DMS53 treated with DMSO at 0.1 percent for 48 hours (cell line): ENCODE data around the gene SPINK2.

Experiments used
- DNase-seq: peaks from one replicate; lab custom pipeline; 2025; ENCODE audit not compliant: unreplicated experiment; lab: John Stamatoyannopoulos, UW

The SPINK2 gene

GRCh38 chr4:56821381-56822243 is at the start of gene SPINK2:
TSS of gene SPINK2 (minus strand) at chr4:56821701. CDS start at chr4:56821662, 39 bp downstream.
- DNase-seq = peak; percentile 22

DNA sequence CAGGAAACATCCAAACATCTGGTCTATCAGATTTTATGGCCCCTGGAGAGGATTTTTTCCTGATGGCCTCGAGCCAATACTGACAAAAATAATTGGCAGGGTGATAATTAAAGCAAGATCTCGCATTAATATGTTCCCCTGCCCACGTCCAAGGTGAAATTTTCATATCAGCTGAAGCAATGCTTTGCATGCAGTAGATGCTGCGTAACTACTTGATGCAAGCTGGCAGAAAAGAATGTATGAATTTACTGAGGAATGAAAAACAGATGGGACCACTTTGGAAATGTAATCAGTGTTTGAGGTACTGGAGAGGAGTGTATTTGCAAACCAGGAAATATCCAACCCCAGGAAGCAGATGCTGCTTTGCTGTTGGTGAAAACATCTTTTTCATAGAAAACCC is 49.4 kb upstream of the SPINK2 start:
- DNase-seq = no peak

DNA sequence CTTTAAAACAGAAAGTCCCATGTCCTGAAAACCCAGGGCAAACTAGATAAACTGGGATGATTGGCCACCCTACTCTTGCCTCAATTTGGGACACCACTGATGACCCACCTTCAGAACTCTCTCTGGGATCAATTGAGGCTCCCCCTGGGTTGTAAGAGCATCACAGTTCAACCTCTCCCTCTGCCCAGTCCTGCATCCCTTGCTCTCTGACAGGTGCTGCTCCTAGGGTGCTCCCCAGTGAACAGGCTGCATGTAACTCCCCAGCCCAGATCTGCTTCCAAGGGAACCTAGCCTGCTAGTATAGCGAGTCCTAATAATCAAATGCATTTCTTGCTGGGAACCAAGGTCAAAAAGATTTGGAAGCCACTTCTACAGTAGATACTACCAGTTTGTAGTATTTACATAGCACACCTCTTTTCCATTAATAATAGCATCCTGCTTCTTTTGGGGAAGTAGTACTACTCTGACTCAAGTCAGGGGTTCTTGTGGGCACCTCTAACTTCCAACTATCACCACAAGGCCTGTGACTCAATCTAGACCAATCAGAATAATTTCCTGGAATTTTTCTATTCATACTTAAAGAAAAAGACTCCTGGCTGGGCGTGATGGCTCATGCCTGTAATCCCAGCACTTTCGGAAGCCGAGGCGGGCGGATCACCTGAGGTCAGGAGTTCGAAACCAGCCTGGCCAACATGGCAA is 42.1 kb upstream of the SPINK2 start:
- DNase-seq = no peak

DNA sequence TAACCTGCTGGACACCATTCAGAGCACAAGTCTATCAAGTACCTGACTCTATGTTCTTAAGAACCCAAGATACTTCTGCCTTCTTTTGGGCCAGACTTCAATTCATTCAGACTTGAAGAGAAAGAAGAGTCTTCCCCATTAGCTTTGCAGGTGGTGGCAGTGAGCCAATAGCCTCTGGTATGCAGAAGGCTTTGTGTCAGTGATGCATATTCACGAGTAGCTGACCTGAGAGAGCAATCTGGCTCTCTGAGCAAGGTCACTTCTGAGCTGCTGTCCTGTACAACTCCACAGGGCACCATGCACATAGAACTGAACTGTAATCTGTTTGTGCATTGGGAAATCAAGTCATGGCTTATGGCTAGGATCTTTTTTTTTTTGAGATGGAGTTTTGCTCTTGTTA is 39.9 kb upstream of the SPINK2 start:
- DNase-seq = no peak

GRCh38 chr4:56860781-56861180 is 39.3 kb upstream of the SPINK2 start:
- no peak for DNase-seq

DNA sequence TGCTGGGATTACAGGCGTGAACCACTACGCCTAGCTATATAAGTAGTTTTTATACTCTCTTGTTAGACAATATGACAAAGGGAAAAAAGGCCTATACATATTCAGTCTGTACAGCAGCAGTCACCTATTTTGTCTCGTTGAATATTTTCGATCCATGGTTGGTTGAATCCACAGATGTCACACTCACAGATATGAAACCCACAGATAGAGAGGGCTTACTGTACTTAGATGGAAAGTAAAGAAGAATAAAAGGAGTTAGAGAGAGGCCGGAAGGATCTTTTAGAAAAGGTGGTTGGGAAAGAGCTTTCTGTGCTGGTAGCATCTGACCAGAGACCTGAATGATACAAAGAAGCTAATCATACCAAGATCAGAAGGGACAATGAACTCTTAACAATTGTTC is 38.3 kb upstream of the SPINK2 start:
- DNase-seq = no peak

GRCh38 chr4:56857601-56858309 is 36.3 kb upstream of the SPINK2 start:
- DNase-seq = no peak

GRCh38 chr4:56856656-56857055 is 35.2 kb upstream of the SPINK2 start:
- DNase-seq = no peak

GRCh38 chr4:56850910-56851309 is 29.4 kb upstream of the SPINK2 start:
- DNase-seq = no peak

GRCh38 chr4:56844802-56845580 is 23.5 kb upstream of the SPINK2 start:
- DNase-seq = no peak

GRCh38 chr4:56843421-56843899 is 22.0 kb upstream of the SPINK2 start:
- DNase-seq = no peak

DNA sequence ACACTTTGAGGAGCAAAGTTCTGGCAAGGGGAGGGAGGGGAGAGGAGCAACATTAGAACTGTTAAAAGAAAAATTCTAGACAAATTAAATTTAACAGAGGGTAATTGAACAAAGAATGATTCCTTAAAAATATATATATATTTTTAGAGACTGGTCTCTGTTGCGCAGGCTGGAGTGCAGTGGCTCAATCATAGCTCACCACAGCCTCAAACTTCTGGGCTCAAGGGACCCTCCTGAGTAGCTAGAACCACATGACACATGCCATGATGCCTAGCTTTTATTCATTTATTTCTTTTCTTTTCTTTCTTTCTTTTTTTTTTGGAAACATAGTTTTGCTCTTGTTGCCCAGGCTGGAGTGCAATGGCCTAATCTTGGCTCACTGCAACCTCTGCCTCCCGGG is 19.1 kb upstream of the SPINK2 start:
- no peak for DNase-seq

GRCh38 chr4:56828784-56829535 is 7.5 kb upstream of the SPINK2 start:
- no peak for DNase-seq

GRCh38 chr4:56823933-56824600 is 2.6 kb upstream of the SPINK2 start:
- no peak for DNase-seq

DNA sequence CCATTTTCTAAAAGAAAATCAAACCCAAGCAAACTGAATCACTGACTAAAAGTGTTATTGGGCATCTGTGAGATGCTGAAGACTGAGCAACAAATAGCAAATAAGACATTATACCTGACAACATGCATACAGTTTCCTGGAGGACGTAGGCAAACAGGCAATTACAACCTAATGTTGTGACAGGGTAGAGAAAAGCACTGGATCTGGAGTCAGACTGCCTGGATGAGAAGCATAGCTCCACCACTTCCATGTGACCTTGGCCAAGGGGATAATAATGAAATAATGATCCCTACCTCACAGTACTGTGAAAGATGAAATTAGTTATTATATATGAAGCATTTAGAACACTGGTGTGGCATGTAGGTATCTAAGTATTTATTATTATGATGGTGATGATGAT is 2.7 kb downstream of the SPINK2 start:
- no peak for DNase-seq

DNA sequence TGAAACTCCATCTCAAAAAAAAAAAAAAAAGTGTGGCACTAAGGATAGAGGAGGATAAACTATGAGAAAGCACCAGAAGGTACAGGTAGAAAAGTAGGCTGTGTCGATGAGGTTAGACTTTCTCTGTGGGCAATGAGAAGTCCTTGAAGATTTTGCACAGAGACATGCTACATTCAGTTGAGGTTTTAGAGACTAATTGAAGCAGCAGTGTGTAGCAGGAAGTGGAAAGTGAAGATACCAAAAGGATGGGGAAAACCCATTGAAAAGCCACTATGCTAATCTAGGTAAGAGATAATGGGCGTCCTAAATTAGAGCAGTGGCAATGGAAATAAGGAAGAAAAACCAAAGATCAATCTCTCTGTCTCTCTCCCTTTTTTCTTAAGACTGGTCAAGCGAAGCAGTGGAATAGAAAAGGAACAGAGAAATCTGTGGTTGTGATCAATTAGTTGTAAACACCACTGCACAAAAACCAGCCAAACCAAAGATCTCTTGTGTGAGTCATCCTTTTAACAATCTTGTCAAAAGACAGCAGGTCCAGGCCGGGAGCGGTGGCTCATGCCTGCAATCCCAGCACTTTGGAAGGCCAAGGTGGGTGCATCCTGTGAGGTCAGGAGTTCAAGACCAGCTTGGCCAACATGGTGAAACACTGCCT is 3.5 kb downstream of the SPINK2 start:
- no peak for DNase-seq

DNA sequence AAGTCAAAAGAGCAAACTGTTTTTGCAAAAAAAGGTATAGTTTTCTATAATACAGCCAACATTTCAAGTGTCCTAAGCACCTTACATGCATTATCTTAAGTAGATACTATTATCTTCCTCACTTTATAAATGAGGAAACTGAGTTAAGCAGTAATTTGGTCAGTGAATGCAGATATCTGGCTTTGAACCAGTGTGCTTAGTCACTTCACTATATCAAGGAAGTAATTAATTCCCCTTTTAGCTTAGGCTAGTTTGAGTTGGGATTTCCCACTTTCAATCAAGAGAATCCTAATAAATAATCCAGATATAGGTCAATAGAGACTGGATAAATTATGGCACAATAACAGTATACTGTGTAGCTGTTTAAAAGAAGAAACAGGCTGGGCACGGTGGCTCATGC is 14.8 kb downstream of the SPINK2 start:
- DNase-seq = no peak

DNA sequence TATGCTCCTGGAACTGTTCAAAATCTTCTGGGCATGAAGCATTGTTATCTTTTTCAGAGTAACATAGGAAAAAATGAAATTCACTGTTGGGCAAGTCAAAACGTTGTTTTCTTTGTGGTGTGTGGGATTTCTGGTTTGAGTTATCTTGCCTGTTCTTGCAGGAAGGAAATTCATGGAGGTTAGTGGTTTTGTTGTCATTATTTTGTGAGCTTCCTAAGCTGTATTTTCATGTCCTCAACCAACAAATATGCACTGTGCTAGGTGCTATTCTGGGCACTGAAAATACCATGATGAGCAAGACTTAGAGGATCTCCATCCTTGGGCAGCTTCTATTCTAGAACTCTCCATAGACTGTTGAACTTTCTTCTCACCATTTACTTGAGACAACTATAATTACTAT is 16.9 kb downstream of the SPINK2 start:
- no peak for DNase-seq

DNA sequence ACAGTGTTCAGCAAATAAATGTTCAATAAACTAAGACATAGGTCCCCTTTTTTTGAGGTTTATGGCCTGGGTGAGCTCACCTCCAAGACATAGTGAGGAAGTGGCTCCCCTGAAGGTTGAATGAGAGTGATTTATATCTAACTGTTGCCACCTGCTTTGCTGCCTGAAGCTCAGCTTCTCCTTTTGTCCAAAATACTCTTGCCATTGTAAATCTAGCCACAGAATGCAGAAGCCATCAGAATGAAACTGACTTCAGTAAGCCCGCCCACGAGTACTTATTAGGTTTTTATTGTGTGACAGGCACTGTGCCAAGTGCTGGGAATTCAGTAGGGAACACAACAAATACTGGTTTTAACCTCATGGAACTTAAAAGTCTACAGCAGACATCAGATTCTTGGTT is 18.0 kb downstream of the SPINK2 start:
- DNase-seq = no peak
